Measurements from ENCODE around the gene MYO10.

The MYO10 gene

GRCh38 chr5:16809010-16809394 is 127.1 kb downstream of the MYO10 start:
- no peak for DNase-seq

GRCh38 chr5:16808021-16808420 is 128.1 kb downstream of the MYO10 start:
- no peak for DNase-seq

GRCh38 chr5:16807547-16807864 is 128.6 kb downstream of the MYO10 start:
- DNase-seq, result no peak

GRCh38 chr5:16806711-16807546 is 129.2 kb downstream of the MYO10 start:
- no peak for DNase-seq

GRCh38 chr5:16805486-16805885 is 130.6 kb downstream of the MYO10 start:
- no peak for DNase-seq

- DNase-seq, result no peak
These were observed 132.3 kb downstream of the MYO10 start for GRCh38 chr5:16803831-16804230.

GRCh38 chr5:16800477-16800876 is 135.6 kb downstream of the MYO10 start:
- DNase-seq, result no peak

GRCh38 chr5:16799796-16800195 is 136.3 kb downstream of the MYO10 start:
- no peak for DNase-seq

GRCh38 chr5:16797951-16798350 is 138.1 kb downstream of the MYO10 start:
- no peak for DNase-seq

GRCh38 chr5:16794269-16794913 is 141.7 kb downstream of the MYO10 start:
- no peak for DNase-seq

GRCh38 chr5:16792598-16793275 is 143.4 kb downstream of the MYO10 start:
- DNase-seq, result no peak

GRCh38 chr5:16791904-16792597 is 144.0 kb downstream of the MYO10 start:
- DNase-seq, result no peak

- DNase-seq, result no peak
These were observed 144.9 kb downstream of the MYO10 start for GRCh38 chr5:16791036-16791705.

GRCh38 chr5:16788957-16789356 is 147.1 kb downstream of the MYO10 start:
- DNase-seq, result no peak

GRCh38 chr5:16787278-16787677 is 148.8 kb downstream of the MYO10 start:
- no peak for DNase-seq

GRCh38 chr5:16784843-16785791 is 151.0 kb downstream of the MYO10 start:
- no peak for DNase-seq

GRCh38 chr5:16784088-16784487 is 152.0 kb downstream of the MYO10 start:
- no peak for DNase-seq

GRCh38 chr5:16781828-16782626 is 154.1 kb downstream of the MYO10 start:
- DNase-seq, result no peak

GRCh38 chr5:16780325-16780724 is 155.8 kb downstream of the MYO10 start:
- no peak for DNase-seq

- no peak for DNase-seq
These were observed 158.7 kb downstream of the MYO10 start for GRCh38 chr5:16777432-16777831.

Data from activated CD8-positive, alpha-beta memory T cell treated with anti-CD3 and anti-CD28 coated beads, Interleukin-2, amount 50 U/mL, for 4 hours (primary cell).